ENCODE data around the gene FOSL2. TPM values are rescaled to one million over a fixed set of nuclear protein-coding genes. Genes with fewer than 3 reads are reported as not detected.

Gene FOSL2
- total and polyA plus RNA-seq, 10 donors, result 3.2 to 134 (median 91.2) TPM

GRCh38 chr2:28437149-28437835, 44.6 kb downstream of the FOSL2 start:
- TF ChIP-seq CTCF (IDR thresholded peaks at IDR 0.05 in 8 of 11, conservative IDR thresholded peaks at IDR 0.05 in 3 of 11) (no peak), POLR2AphosphoS5 (IDR thresholded peaks at IDR 0.05) (no peak), POLR2A (IDR thresholded peaks at IDR 0.05) (no peak)
- Histone ChIP-seq H3K4me1 (peaks cover 0 to 9% (median 0%) of the 10 kb centered on the region in 6 donors), H3K27me3 (replicated peaks in 1 of 7) (no peaks in the 10 kb centered on the region), H3K9me3 (peaks cover 0 to 6% (median 0%) of the 10 kb centered on the region in 8 donors), H3K36me3 (no peaks in the 10 kb centered on the region), H3K4me3 (no peak overlapping the region), H3K27ac (no peak overlapping the region)
- intact Hi-C loops (cut with DNase I; ENCODE audit: low total_unique reads), result no loop called here
- peak; percentile 65 for DNase-seq
- WGBS, 5 donors, result 62 to 82% (median 72%) methylated on average over 11 to 18 of the region's 18 CpGs

DNA sequence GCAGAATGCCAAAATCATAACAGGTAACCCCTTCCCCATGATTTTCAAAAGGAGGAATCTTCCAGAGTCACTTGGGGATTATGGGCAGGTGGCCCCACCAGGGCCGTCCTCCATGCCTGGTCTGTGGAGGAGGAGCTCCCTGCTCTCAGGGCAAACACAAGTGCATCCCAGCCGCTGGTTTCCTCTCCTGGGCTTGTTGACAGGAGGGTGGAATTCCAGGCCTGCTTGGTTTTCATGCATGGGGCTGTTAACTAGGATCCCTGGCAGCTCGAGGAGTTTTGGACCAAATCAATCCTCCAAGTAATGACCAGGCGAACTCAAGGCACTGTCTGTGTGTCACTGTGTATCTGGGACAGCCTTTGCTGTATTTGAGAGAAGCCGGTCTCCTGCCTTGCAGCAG, 45.3 kb downstream of the FOSL2 start:
- WGBS, 5 donors, result 74 to 92% (median 85%) methylated on average over 3 to 5 of the region's 5 CpGs
- DNase-seq, result peak; percentile 53
- no peak for TF ChIP-seq CTCF (IDR thresholded peaks at IDR 0.05 in 8 of 11, conservative IDR thresholded peaks at IDR 0.05 in 3 of 11)
- TF ChIP-seq POLR2AphosphoS5 (IDR thresholded peaks at IDR 0.05), result no peak
- no peak for TF ChIP-seq POLR2A (IDR thresholded peaks at IDR 0.05)
- no peaks in the 10 kb centered on the region for H3K27me3 ChIP-seq (replicated peaks in 1 of 7)
- no peak overlapping the region for H3K27ac ChIP-seq
- no peaks in the 10 kb centered on the region for H3K36me3 ChIP-seq
- intact Hi-C loops (cut with DNase I; ENCODE audit: low total_unique reads), result no loop called here
- H3K4me3 ChIP-seq, result no peak overlapping the region
- H3K9me3 ChIP-seq, result peaks cover 0 to 6% (median 0%) of the 10 kb centered on the region in 8 donors
- peaks cover 0 to 6% (median 0%) of the 10 kb centered on the region in 6 donors for H3K4me1 ChIP-seq

DNA sequence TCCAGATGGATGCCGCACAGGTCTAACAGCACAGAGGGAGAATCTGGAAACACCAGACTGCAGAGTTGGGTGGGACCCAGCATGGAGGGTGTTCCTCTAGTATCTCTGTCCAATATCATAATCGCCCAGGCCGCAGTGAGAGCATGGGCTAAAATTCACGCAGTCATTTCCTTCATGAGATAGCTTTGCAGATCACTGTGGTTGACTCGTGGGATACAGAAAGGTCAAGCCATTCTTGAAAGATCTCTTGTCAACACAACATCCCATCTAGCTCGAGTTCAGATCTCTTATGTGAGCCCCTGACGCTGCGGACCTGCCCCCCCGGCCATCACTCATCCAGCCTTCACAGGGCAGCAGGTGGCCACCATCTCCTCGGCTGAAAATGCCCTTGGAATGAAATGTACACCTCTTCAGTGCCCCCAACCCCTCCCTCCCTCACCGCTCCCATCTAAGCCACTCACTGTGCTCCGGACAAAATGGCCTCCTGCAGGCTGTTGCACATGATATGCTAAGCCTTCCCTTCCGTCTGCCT, 45.9 kb downstream of the FOSL2 start:
- Histone ChIP-seq H3K36me3 (no peaks in the 10 kb centered on the region), H3K27me3 (replicated peaks in 1 of 7) (no peaks in the 10 kb centered on the region), H3K4me3 (no peak overlapping the region), H3K9me3 (no peaks in the 10 kb centered on the region), H3K27ac (no peak overlapping the region), H3K4me1 (peaks cover 0 to 6% (median 0%) of the 10 kb centered on the region in 6 donors)
- intact Hi-C loops (cut with DNase I; ENCODE audit: low total_unique reads), result no loop called here
- 69 to 83% (median 82%) methylated on average over 10 to 13 of the region's 13 CpGs for WGBS, 5 donors
- no peak for DNase-seq
- TF ChIP-seq POLR2A (IDR thresholded peaks at IDR 0.05), result no peak
- no peak for TF ChIP-seq POLR2AphosphoS5 (IDR thresholded peaks at IDR 0.05)
- TF ChIP-seq CTCF (IDR thresholded peaks at IDR 0.05 in 8 of 11, conservative IDR thresholded peaks at IDR 0.05 in 3 of 11), result no peak

DNA sequence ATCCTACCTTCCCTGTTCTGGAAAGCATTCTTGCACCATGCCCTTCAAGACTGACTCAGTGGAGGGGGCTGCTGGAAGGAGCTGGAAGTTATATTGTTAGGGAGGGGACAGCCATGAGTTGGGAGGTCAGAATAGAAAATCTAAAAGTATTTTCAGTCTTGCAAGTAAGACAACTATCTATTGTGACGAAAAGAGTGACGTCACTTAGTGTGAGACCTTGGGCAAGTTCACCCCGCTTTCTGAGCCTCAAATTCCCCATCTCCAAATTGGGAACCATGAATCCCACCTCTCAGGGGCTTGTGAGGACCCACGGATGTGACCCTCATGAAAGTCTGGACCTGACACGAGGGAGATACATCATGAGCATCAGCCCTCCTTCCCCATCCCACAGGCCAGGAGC, 46.5 kb downstream of the FOSL2 start:
- intact Hi-C loops (cut with DNase I; ENCODE audit: low total_unique reads), result no loop called here
- no peak overlapping the region for H3K4me3 ChIP-seq
- no peak for TF ChIP-seq CTCF (IDR thresholded peaks at IDR 0.05 in 8 of 11, conservative IDR thresholded peaks at IDR 0.05 in 3 of 11)
- no peak for TF ChIP-seq POLR2AphosphoS5 (IDR thresholded peaks at IDR 0.05)
- no peak for TF ChIP-seq POLR2A (IDR thresholded peaks at IDR 0.05)
- H3K9me3 ChIP-seq, result no peaks in the 10 kb centered on the region
- no peak for DNase-seq
- H3K27ac ChIP-seq, result no peak overlapping the region
- H3K36me3 ChIP-seq, result no peaks in the 10 kb centered on the region
- WGBS, 5 donors, result 66 to 94% (median 86%) methylated on average over 5 of the region's 5 CpGs
- peaks cover 0 to 2% (median 0%) of the 10 kb centered on the region in 6 donors for H3K4me1 ChIP-seq
- H3K27me3 ChIP-seq (replicated peaks in 1 of 7), result no peaks in the 10 kb centered on the region

Measured in spleen (tissue), 11 donors.